Mesothelial cell of epicardium (in vitro differentiated cells): ENCODE measurements around the gene OBSL1. TPM values are rescaled to one million over a fixed set of nuclear protein-coding genes. Genes with fewer than 3 reads are reported as not detected.
A peak's percentile ranks its signal among the peaks of the same experiment; 100 is the strongest.

Experiments used
- DNase-seq, 2 experiments: peaks; one replicate each; pipeline ENCODE4 v3.0.0; 2021; ENCODE audit warnings: low spot score in 2 of 2; ENCODE audit not compliant: unreplicated experiment in 2 of 2
- H3K27ac Mint-ChIP-seq: 2 replicates; pipeline ENCODE4 v1.8.0; 2021; ENCODE audit warnings: mixed read lengths
- H3K27me3 Mint-ChIP-seq: 2 replicates; pipeline ENCODE4 v1.8.0; 2021; ENCODE audit warnings: low read depth, mixed read lengths
- H3K36me3 Mint-ChIP-seq: 2 replicates; pipeline ENCODE4 v1.8.0; 2021; ENCODE audit warnings: mixed read lengths
- H3K4me1 Mint-ChIP-seq: 2 replicates; pipeline ENCODE4 v1.8.0; 2021; ENCODE audit warnings: mixed read lengths
- H3K4me3 Mint-ChIP-seq: 2 replicates; pipeline ENCODE4 v1.8.0; 2021; ENCODE audit warnings: mild to moderate bottlenecking, moderate library complexity, mixed read lengths
- H3K9me3 Mint-ChIP-seq: 2 replicates; pipeline ENCODE4 v1.8.0; 2021; ENCODE audit warnings: mixed read lengths
- CTCF ChIP-seq: fragments of 200-600 bp; sonication (generic); IDR thresholded peaks from one replicate; pipeline ENCODE4 v1.5.0; 2021; ENCODE audit warnings: antibody characterized with exemption; ENCODE audit not compliant: unreplicated experiment
- total RNA-seq: library from RNA; stranded (reverse); gene quantifications from 3 replicates; pipeline ENCODE4 v1.2.1, GENCODE V29; 2021

The OBSL1 gene
- total RNA-seq, 1 donor from 2014 or later, result 319 TPM

DNA sequence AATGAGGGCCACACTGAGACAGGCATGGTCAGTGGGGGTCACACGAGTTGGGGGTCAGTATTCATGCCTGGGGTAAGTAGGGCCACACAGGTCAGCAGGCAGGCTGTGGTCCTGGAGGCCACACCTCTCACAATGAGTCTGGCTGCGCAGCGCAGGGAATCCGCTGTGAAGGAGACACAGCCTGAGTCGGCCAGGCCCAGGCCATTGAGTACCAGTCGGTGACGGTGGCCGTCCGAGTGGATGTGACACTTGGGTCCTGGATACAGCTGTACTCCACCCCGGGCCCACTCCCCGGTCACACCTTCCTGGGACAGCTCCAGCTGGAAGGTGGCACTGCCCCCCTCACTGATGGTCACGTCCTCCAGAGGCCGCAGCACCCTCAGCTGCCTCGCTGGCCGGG is 17.0 kb downstream of the OBSL1 start:
- Mint-ChIP-seq H3K27me3 (peaks cover 13% of the 10 kb centered on the region), H3K4me1 (peaks cover 11% of the 10 kb centered on the region), H3K27ac (no peak overlapping the region), H3K36me3 (peaks cover 25% of the 10 kb centered on the region), H3K9me3 (no peaks in the 10 kb centered on the region), H3K4me3 (no peak overlapping the region)
- no peak for DNase-seq
- no peak for TF ChIP-seq CTCF

DNA sequence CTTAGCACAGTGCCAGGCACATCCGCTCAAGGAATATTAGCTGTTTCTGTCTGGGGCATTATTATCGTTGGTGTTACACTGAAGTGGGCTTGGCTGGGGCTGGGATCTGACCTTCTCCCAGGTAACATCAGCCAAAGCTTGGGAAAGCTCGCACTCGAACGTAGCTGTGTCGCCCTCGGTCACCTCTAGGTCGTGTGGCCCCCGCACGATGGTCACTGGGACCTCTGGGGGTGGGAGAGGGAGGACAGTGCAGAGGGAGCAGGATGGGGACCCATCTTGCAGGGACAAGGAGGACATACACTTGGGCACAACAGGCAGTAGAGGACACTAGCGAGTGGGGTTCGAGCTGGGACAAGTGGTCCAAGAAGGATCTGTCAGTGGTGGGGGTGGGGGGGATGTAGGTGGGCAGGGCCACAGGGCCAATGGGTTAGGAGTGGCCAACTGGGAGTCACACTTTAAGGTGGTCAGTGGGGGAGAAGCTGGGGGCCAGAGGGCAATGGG is 17.8 kb downstream of the OBSL1 start:
- Mint-ChIP-seq H3K4me1 (peaks cover 9% of the 10 kb centered on the region), H3K27me3 (peaks cover 13% of the 10 kb centered on the region), H3K27ac (no peak overlapping the region), H3K4me3 (peak overlapping the region; percentile 36), H3K36me3 (peaks cover 18% of the 10 kb centered on the region), H3K9me3 (no peaks in the 10 kb centered on the region)
- no peak for DNase-seq
- TF ChIP-seq CTCF, result no peak

- no peak for TF ChIP-seq CTCF
- Mint-ChIP-seq H3K4me3 (no peak overlapping the region), H3K36me3 (peaks cover 16% of the 10 kb centered on the region), H3K27me3 (peaks cover 13% of the 10 kb centered on the region), H3K4me1 (peaks cover 9% of the 10 kb centered on the region), H3K27ac (no peak overlapping the region), H3K9me3 (no peaks in the 10 kb centered on the region)
- no peak for DNase-seq
Observed at GRCh38 chr2:219553168-219553417, 18.2 kb downstream of the OBSL1 start.

DNA sequence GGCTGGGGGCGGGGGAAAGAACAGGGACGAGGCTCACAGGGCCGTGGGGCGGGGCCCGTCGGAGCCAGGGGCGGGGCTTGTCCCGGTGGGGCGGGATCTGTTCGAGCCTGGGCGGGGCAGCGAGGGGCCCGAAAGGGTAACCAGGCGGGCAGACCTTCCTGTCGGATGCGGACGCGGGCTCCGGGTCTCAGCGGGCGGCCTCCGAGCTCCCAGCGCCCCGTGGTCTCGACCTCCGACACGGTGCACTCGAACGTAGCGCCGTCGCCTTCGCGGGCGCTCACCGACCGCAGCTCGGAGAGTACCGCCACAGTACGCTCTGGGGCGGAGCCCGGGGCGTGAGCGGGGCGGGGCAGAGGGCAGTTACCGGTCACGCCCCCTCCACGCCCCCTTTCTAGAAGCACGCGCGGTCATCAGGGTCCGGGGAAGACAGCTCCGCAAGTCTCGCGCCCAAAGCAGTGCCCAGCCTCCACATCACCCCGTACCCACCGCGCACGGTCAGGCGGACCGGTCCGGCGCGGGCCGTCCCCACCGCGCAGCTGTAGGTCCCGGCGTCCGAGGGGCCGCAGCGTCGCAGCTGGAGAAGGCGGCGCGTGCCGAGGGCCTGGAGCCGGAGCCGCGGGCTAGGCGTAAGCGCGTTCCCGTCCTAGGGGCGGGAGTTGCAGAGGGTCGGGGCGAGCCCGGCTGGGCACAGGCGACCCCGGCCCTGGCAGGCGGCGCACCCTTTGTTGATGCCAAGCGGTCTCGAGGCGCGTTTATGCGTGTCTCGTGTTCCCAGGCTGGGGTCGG is 18.8 kb downstream of the OBSL1 start:
- peaks cover 9% of the 10 kb centered on the region for H3K4me1 Mint-ChIP-seq
- TF ChIP-seq CTCF, result no peak
- peaks cover 13% of the 10 kb centered on the region for H3K27me3 Mint-ChIP-seq
- no peaks in the 10 kb centered on the region for H3K9me3 Mint-ChIP-seq
- H3K36me3 Mint-ChIP-seq, result peaks cover 16% of the 10 kb centered on the region
- no peak overlapping the region for H3K27ac Mint-ChIP-seq
- peak overlapping the region; percentile 76 for H3K4me3 Mint-ChIP-seq
- peak; percentile 77 to 88 for DNase-seq

- no peak for DNase-seq
- Mint-ChIP-seq H3K36me3 (peaks cover 17% of the 10 kb centered on the region), H3K4me3 (peak overlapping the region; percentile 76), H3K9me3 (no peaks in the 10 kb centered on the region), H3K27ac (no peak overlapping the region), H3K27me3 (peaks cover 13% of the 10 kb centered on the region), H3K4me1 (peaks cover 9% of the 10 kb centered on the region)
- no peak for TF ChIP-seq CTCF
Observed at GRCh38 chr2:219551441-219552381, 19.6 kb downstream of the OBSL1 start.
